Measurements from ENCODE around the gene GUCY1B1.

DNA sequence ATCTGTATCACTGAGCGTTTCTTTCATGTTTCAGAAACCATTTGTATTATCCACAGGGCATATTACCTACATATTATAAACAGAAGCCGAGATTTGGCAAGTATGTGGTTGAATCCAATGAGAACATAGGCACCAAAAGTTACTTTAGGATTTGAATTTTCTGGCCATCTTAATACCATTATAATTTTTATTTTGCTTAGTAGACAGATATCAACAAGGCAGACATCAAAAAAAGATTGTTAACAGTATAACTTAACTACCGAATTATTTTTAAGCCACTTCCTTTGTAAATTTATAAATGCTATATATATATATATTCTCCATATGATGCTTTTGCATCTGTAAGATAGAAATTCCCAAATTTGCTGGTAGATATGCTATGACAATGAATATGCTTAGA, 2.2 kb downstream of the GUCY1B1 start:
- TF ChIP-seq EZH2 (IDR thresholded peaks at IDR 0.05), result no peak
- TF ChIP-seq POLR2AphosphoS5 (IDR thresholded peaks at IDR 0.05; ENCODE audit: borderline replicate concordance, low read depth, low read length), result no peak

Measured in SK-N-MC (cell line).